HG03159 (cell line): ENCODE measurements around the gene PRSS36.
A peak's percentile ranks its signal among the peaks of the same experiment; 100 is the strongest.
"Not testable (repeated sequence)": the region's sequence is repeated elsewhere in the genome, so short reads cannot be mapped to it uniquely, and the experiment has no call there.

Source experiments
- ATAC-seq: cut with Tn5 transposase; IDR thresholded peaks from one replicate; pipeline ENCODE4 v1.9.1; 2021; ENCODE audit warnings: mild to moderate bottlenecking, moderate library complexity; ENCODE audit not compliant: unreplicated experiment

The PRSS36 gene

DNA sequence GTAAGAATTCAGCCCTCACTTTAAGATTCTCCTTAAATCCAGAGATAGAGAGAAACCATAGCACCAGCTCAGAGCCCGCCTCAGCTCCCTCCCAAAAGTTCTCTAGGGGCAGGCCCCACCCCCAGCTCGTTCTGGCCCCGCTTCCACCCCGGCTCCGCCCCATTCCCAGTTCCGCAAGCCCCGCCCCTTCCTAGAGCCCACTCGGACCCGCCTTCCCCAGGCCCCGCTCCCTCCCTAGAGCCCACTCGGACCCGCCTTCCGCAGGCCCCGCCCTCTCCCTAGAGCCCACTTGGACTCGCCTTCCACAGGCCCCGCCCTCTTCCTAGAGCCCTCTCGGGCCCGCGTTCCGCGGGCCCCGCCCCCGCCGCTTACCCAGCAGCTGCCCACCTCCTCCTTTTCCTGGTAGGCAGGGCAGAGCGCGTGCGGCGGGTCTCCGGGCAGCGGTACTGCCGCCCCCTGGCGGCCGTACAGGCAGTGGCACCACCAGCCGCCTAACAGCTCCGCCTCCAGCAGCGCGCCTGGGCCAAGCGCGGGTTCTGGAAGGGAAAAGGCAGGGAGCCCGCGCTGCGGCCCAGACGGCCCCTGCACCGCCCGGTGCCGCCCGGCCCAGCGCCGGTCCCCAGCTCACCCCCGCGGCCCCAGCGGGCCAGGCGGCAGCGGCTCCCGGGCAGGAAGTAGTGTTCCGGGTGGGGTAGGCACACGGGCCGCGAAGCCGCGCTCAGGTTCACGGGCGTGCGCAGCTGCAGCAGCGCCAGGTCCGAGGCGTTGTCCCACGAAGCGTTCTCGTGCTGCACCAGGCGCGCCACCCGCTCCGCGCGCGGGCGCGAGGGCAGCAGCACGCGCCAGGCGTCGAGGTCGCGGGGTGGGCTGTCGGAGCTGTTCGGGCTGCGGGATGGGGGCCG lies 7.5 kb downstream of the PRSS36 start:
- peak; percentile 87 for ATAC-seq

DNA sequence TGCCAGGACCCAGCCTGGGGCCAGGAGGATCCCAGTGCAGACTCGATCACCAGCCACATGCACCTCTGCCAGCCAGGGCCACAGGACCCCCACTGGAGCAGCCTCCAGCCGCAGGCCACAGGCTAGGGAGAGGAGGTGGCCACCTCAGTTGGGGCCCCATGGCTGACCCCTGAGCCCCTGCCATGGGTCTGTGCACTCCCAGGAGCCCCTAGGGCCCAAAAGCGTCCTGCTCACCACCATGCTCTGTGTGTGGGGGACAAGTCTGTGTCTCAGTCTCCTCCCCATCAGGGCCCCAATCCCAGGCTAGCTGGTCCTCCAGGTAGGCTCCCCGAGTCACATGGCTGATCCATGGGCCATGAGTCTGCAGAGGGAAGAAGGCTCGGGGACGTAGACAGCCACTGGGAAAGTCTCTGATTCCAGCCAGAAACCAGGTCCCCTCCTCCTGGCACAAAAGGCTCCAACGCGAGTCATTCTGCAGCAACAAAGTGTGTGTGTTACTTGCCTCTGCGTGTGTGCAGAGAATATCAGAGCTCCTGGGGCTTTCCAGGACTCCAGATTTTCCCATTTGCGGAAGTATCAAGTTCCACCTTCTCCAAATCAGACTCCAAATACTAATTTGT lies 8.3 kb downstream of the PRSS36 start:
- no peak for ATAC-seq

DNA sequence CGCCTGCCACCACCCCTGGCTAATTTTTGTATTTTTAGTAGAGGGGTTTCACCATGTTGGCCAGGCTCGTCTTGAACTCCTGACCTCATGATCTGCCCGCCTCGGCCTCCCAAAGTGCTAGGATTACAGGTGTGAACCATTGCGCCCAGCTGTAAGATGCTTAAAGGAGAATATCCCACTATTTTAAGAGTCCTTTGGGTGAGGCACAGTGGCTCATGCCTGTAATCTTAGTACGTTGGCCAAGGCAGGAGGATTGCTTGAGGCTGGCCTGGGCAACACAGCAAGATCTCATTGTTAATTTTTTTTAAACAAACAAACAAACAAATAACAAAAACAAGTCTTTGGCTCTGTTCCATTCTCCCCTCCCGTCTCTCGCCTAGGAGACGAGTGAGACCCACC lies 8.8 kb downstream of the PRSS36 start:
- not testable (repeated sequence) for ATAC-seq

DNA sequence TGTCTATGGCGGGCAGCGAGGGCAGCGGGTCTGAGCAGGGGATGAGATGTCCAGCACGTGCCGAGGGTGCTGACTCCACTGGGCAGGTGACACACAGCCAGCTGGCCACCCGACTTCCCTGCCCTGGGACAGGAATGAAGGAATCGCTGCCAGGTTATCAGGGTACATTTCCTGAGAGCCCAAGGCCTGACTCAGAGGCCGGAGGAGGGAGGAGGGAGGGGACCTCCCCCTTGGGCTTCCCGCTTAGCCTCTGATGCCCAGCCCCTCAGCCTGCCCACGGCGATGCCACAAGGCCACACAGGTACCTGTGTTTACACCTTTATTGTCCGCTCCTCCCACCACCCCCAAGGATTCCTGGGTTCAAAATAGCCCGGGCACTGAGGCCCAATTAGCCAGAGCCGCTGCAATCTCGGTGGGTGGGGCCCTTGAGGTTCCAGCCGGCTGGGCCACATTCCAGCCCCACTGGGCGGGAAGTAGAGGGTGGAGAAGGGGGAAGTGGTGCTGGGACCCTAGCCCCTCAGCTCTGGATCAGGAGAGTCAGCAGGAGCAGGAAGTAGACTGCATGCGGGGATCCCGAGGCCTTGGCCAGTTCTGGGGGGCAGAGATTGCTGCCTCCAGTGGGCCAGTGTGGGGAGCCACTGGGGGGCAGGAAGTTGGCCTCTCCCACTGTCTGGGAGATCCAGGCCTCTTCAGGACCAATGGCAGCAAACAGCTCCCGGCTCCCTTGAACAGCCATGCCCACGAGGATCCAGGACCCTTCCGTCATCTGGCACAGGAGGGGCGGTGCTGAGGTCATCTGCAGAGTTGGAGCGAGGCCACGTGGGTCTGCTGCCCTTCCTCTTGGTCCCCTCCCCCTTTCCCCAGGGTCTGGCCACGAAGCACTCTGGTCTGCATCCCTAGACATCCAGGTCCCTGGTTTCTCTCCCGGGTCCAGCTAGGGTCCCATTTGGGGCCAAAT lies 11.0 kb downstream of the PRSS36 start:
- ATAC-seq: no peak

DNA sequence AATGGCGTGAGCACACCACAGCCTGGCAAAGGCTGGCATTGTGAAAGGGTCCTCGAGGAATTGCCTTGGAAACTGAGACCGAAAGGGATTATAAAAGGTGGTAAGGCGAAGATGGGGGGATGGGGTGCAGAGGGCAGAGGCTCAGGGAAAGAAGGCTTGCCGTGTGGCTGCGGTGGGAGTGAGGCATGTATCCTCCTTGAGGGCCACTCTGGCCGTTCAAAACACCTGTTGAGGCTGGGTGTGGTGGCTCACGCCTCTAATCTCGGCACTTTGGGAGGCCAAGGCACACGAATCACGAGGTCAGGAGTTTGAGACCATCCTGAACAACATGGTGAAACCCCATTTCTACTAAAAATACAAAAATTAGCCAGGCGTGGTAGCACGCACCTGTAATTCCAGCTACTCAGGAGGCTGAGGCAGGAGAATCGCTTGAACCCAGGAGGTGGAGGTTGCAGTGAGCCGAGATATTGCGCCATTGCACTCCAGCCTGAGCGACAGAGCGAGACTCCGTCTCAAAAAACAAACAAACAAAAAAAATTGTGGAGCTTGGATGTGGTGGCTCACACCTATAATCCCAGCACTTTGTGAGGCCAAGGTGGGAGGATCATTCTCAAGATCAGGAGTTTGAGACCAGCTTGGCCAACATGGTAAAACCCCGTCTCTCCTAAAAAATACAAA lies 12.9 kb downstream of the PRSS36 start:
- ATAC-seq: not testable (repeated sequence)

DNA sequence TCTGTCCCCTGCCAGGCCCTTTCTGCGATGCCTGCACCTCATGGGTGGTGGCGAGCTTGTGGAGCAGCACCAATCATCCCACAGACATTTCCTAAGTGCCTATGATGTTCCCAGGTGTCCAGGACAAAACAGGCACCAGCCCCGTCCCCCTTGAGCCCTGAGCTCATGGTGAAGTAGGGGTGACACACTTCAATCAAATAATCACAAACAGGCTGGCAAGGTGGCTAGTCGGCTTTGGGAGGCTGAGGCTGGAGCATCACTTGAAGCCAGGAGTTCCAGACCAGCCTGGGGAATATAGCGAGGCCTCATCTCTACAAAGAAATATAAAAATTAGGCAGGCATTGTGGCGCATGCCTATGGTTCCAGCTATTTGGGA lies 13.6 kb downstream of the PRSS36 start:
- no peak for ATAC-seq

DNA sequence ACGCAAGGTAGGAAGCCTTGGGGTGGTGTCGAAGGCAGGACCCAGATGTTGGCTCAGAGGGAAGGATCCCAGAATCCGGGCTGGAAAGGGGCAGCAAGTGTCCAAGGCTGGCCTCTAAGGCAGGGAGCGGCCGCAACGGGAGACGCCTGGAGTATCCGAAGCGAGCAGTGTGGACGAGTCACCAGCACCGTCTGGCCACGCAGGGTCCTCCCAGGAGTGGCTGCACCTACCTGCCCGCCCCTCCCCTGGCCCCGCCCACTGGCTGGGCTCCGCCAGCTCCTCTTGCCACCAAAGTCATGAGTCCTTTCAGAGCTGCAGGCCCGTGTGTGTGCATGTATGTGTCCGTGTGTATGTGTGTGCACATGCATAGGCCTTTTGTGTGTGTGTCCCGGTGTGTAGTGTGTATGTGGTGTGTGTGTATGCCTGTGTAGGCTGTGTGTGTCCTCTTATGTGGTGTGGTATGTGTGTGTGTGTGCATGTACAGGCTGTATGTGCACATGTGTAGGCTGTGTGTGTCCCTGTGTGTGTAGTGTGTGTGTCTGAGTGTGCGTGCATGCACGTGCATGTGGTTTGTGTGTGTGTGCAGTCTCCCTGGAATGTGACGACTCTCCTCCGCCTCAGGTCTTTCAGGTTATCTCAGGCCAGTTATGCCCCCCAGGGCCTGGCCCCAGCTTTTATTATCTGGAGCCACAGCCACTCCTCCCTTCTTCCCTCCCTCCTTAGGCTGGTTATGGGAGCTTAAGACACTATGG lies 14.2 kb downstream of the PRSS36 start, which contains the start of gene PRSS8:
PRSS8 (minus strand) TSS at position 193 of the 752 bp plus-strand sequence. CDS start 229 bp downstream, outside the sequence.
- ATAC-seq: no peak

DNA sequence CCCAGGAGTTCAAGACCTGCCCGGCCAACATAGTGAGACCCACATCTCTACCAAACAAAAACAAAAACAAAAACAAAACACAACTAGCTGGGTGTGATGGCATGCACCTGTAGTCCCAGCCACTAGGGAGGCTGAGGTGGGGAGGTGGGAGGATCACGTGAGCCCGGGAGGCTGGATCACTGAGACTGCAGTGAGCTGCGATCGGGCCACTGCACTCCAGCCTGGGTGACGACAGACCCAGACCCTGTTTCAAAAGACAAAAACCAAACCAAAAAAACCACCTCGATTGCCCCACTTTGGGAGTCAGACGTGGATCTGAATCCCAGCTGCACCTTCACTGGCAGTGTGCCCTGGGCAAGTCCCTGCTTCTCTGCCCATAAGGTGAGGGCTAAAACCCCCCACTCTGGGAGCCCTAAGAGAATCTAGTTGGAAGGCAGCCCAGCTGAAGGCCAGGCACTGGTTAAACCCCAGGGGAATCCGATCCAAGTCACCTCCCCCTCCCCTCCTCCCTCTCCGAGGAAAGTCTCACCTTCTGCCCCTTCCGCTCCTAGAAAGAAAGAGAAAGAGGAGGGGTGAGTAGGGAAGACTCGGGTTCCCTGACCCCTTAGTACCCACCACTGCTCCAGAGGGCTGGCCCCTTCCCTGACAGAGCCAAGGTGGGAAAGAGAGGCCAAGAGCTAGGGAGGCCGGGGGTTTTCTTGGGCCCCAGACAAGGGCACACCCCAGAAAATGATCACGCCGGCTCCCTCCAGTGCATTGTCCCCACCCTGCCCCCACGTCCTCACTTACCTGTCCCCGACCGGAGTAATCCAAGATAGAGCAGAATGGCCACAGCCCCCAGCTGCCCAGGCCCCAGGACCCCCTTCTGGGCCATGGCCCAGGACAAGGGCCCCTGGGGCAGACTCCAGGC lies 15.0 kb downstream of the PRSS36 start:
- ATAC-seq: no peak

DNA sequence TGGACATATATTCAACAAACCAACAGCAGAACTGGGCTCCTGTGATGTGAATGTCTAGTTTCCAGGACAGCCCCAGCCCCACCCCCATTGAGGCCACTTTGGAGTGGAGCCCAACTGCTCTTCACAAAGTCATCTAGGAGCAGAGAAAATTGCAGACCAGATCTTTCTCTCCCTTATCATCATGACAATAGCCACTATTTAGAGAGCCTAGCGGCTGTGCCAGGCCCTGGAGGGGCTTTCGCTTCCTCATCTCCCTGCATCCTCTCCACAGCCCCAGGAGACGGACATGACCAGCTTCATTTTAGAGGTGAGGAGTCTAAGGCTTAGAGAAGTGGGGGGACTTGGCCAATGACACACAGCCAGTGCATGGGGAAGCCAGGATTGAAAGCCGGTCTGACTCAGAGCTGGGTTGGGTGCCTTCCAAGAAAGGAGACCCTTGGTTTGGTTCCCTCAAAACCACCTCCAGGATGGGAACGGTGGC lies 15.7 kb downstream of the PRSS36 start:
- no peak for ATAC-seq

DNA sequence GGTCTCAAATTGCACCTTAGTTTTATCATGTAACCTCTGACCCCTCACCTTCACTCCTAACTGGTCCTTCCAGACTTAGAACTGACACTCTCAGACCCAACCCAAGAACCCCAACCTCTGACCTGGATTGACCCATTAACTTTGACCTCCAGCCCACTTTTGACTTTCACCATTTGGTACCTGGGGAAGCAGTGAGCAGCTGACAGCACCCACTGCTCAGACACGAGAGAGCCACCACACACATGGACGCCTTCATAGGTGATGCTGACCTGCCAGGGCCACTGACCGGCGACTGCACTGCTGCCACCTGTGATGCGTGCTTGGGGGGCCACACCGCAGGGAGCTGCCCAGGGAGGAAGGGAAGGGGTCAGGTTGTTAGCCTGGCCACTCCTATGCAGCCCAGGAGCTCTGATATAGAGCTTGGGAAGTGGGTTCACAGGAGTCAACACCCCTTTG lies 16.8 kb downstream of the PRSS36 start:
- ATAC-seq: no peak

DNA sequence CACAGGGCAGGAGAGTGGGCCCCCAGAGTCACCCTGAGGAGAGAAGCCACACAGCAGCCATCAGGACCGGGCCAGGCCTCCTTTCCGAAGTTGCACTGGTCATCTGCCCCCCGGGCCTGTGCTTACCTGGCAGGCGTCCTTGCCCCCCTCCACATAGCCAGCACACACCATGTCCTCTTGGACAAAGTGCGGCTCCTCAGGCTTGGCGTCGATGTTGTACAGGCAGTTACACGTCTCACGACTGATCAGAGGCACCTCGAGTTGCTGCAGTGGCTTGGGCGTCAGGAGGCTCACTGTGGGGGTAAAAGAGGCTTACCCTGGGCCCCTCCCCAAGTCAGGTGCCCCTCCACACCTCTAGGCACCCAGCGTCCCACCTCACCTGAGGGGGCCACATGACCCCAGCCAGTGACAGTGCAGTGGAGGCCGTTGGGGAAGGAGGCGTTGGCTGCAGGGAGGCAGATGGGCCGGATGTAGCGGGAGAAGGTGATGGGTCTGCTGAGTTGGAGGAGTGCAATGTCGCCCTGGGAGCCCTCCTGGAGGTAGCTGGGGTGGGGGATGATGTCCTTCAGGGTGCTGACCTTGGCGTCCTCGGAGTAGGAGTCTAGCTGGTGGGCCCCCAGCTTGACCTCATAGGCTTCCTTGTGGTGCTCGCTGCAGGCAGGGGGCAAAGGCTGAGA lies 17.4 kb downstream of the PRSS36 start:
- ATAC-seq: no peak

DNA sequence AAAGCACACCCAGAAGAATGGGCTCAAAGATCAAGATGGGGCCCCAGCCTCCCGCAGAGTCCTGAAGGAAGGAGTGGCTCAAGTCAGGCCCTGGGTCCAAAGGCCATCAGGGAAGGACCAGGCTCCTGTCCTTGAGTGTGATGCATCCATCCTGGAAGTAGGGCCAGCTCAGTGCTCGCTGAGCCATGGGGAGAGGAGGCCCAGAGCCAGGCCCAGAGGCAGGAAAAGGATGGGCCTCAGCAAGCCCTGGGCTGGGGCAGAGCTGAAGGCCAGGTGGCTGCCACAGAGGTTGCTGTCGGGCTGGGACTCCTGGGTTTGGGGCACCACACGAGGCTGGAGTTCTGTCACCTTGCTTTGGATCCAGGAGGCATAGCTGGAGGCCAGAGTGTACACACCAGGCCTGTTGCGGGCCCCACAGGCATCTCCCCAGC lies 18.0 kb downstream of the PRSS36 start:
- ATAC-seq: no peak

DNA sequence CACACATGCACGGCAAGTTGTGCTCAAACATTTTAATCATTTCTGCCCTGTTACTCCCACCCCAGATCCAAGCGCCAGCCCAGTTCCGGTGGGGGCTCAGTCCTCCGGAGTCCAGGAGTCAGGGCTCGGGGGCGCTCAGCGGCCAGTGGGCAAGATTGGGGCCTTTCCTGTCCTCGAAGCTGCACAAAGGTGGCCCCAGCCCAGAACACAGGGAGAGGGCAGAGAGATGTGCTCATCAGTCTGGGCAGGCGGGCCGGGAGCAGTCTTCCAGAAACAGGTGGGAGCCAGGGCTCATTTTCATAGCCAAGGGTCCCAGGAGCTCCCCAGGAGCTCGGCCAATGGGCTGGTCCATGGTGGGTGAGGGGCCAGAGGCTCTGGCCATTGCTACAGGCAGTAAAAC lies 18.4 kb downstream of the PRSS36 start:
- no peak for ATAC-seq

DNA sequence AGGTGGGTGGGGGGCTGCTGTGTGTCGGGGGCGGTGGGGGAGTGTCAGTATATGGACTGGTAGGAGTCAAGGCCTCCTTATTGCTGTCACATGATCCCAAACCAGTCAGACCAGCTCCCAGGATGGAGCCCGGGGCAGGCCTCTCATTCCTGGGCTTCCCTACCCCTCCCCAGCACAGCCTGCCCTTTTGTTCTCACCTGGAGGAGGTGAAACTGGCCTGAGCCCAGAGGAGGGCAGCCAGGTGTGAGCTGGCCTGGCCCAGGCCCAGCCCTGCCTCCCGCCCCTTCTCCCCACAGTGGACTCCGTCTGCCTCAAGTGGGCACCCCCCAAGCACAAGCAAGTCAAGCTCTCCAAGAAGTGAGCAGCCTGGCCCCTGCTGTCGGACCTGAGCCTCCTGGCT lies 19.0 kb downstream of the PRSS36 start:
- ATAC-seq: no peak

DNA sequence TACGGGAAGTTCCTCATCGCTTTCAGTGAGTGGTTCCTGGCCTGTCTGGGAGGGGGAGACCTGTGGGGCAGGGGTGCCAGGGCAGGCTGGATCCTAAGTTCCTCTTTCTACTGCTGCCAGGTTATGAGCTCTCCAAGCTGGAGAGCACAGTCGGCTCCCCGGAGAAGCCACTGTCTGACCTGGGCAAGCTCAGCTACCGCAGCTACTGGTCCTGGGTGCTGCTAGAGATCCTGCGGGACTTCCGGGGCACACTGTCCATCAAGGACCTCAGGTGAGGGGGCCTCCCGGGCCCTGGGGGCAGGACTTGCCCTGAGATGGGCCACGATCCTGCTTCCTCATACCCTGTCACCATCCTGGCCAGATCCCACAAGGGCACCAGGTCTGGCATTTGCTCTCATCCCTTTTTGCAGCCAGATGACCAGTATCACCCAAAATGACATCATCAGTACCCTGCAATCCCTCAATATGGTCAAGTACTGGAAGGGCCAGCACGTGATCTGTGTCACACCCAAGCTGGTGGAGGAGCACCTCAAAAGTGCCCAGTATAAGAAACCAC lies 19.5 kb downstream of the PRSS36 start:
- no peak for ATAC-seq

DNA sequence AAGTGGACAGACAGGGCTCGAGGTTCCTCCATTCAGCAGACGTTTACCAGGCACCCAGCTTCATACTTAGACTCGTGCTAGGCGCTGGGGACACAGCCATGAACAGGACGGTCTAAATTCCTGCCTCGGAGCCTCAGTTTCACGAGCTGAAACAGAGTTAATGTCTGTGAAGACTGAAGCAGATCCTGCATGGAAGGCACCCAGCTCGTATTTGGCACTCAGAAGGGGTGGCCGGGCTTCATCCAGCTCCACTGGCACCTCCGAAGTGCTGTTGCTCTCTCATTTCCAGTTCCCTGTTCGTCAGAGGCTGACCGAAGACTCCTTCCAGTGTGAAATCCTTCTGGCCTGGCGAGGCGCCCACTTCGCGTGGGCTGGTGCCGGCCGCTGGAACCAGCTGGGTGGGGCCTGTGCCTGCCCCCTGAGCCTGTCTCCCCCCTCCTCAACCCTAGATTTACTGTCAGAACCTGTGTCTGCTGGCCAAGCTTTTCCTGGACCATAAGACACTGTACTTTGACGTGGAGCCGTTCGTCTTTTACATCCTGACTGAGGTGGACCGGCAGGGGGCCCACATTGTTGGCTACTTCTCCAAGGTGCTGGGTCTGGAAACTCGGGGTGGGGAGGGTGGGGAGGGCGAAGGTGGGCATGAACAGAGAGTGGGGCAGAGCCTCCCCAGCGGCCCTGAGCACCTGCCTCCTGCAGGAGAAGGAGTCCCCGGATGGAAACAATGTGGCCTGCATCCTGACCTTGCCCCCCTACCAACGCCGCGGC lies 20.1 kb downstream of the PRSS36 start:
- no peak for ATAC-seq
